AG04450 (cell line): Measurements from ENCODE around the gene ACTR3C. TPM values are rescaled to one million over a fixed set of nuclear protein-coding genes. Genes with fewer than 3 reads are reported as not detected.

Source experiments
- CTCF ChIA-PET: fragments of 300-600, 350-600 bp; formaldehyde crosslinking; extraction: SDS; loops from one replicate; lab custom pipeline; 2022; ENCODE audit warnings: antibody characterized with exemption, inconsistent platforms; lab: Charles Lee
- POLR2A ChIA-PET: fragments of 350-600 bp; formaldehyde crosslinking; extraction: SDS; loops from one replicate; lab custom pipeline; 2021; ENCODE audit warnings: antibody characterized with exemption, inconsistent platforms; lab: Yijun Ruan, JAX
- DNase-seq: peaks from one replicate; pipeline ENCODE4 v3.0.0-alpha.2; 2011; ENCODE audit warnings: low read depth, low spot score
- H3K27ac ChIP-seq: one replicate; pipeline ENCODE4 v1.5.1; 2012; ENCODE audit warnings: low read depth, low read length, control low read depth
- H3K27me3 ChIP-seq: one replicate; pipeline ENCODE4 v1.6.0; 2012; ENCODE audit warnings: low read length; ENCODE audit not compliant: control insufficient read depth, insufficient read depth
- H3K4me3 ChIP-seq: 2 replicates; pipeline ENCODE4 v1.5.1; 2011; ENCODE audit warnings: mild to moderate bottlenecking, low read depth, low read length, control low read depth
- H3K9me3 ChIP-seq: 2 replicates; pipeline ENCODE4 v1.5.1; 2012; ENCODE audit warnings: low read length; ENCODE audit not compliant: control insufficient read depth, insufficient read depth
- polyA plus RNA-seq: library from polyadenylated mRNA; depleted of rRNA; stranded (reverse); fragments of >200 nt; gene quantifications from 2 replicates; pipeline ENCODE4 v1.2.3, GENCODE V29; 2011
- TF ChIP-seq, protein P1 (sequence below): IDR thresholded peaks from 2 replicates; pipeline ENCODE4 v1.5.1; 2011; ENCODE audit warnings: low read depth, low read length, control low read depth, inconsistent platforms

The ACTR3C gene
- polyA plus RNA-seq, 1 experiment = 0.31 TPM

DNA sequence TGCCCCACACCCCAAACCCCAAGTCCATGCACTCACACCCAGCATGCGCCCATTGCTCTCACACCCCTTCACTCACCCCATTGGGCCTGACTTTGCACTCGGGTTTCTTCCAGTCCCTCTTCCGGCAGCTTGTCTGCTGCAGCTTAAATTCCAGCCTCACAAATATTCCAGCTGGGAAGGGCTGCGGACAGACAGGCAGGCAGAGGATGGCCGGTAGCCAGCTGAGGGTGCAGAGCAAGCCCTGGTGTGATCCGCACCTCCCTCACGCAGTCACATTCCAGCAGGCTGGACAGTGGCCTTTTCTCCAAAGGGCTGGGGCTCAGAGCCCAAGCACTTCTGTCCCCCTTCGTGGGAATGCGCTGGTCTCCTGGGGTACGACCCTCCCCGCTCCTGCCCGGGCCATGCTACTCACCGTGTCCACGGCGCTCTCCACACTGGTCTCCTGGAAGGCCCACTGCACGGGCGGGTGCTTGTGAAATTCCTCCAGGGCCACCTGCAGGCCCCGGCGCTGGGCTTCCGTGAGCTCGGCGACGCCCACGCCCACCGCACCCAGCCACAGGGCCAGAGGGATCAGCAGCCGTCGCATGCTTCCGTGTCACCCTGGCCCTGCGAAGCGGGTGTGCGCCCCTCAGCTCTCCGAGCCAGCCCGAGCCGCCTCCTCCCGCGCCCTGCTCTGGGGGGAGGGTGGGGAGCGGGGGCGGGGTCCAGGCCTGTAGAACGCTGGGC, 16.8 kb upstream of the ACTR3C start:
- DNase-seq = peak; percentile 21
- Histone ChIP-seq H3K9me3 (peaks cover 10% of the 10 kb centered on the region), H3K4me3 (peak overlapping the region; percentile 46), H3K27me3 (peaks cover 38% of the 10 kb centered on the region), H3K27ac (no peak overlapping the region)
- POLR2A ChIA-PET = interaction anchor here (1.1 kb wide), 1 partner anchor 65 kb away, joined by 3 read pairs; a partner anchor contains a TSS
- TF ChIP-seq, protein P1, sequence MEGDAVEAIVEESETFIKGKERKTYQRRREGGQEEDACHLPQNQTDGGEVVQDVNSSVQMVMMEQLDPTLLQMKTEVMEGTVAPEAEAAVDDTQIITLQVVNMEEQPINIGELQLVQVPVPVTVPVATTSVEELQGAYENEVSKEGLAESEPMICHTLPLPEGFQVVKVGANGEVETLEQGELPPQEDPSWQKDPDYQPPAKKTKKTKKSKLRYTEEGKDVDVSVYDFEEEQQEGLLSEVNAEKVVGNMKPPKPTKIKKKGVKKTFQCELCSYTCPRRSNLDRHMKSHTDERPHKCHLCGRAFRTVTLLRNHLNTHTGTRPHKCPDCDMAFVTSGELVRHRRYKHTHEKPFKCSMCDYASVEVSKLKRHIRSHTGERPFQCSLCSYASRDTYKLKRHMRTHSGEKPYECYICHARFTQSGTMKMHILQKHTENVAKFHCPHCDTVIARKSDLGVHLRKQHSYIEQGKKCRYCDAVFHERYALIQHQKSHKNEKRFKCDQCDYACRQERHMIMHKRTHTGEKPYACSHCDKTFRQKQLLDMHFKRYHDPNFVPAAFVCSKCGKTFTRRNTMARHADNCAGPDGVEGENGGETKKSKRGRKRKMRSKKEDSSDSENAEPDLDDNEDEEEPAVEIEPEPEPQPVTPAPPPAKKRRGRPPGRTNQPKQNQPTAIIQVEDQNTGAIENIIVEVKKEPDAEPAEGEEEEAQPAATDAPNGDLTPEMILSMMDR = 0 out of 2 replicates have a peak, but pooled peaks have one; percentile 7
- CTCF ChIA-PET = no interaction called here

DNA sequence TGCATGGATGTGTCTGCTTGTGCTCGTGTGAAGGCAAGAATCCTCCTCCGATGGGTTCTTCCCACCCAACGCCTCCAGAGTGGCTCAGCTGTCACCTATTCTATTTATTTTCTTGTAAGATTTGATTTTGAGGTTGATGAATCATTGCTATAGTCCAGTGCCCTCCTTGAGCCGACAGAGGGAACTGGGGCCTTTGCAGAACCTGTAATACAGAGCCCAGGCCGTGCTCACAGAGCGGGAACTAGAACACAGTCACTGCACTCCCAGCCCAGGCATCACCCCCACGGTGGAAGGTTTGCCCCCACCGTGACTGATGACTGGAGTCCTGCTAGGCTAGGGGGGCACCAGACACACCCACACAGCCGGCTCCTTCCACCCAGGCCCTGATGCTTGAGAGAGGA, 16.1 kb upstream of the ACTR3C start:
- ChIA-PET CTCF (no interaction called here), POLR2A (interaction anchor here (1.1 kb wide), 1 partner anchor 66 kb away, joined by 3 read pairs; a partner anchor contains a TSS)
- H3K9me3 ChIP-seq = peaks cover 6% of the 10 kb centered on the region
- TF ChIP-seq, protein P1 = no peak
- H3K27me3 ChIP-seq = peaks cover 35% of the 10 kb centered on the region
- H3K27ac ChIP-seq = no peak overlapping the region
- no peak for DNase-seq
- no peak overlapping the region for H3K4me3 ChIP-seq

DNA sequence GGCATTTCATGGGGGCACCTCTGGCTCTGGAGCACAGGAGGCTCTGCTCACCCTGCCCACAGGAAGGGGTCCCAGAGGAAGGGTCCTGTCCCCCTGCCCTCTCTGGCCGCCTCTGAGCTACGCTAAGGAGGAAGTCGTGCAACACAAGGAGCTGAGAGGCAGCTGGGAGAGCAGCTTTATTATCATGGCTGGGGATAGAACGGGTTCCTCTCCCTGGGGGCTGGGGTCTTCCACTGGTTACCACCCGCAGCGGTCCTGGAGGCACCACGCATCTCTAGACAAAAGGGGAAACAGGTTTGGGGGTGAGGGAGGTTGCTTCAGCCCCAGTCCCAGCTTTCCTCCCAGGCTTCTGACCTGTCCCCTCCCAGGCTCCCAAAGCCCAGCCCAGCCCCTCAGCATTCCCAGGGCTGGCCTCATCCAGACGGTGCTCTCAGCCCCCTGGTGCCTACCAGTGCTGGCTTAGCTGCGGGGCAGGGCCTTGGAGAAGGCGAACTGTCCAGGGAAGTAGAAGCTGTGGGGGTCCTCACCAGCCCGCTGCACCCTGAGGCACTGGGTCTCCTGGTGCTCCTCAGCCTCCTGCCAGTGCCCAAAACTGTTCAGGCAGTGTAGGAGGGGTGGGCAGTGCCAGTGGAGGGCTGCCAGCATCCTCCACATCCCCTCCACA, 15.0 kb upstream of the ACTR3C start:
- CTCF ChIA-PET = interaction anchor here (1.5 kb wide), 1 partner anchor 17 kb away, joined by 7 read pairs; no protein-coding TSS in a partner anchor
- no peaks in the 10 kb centered on the region; the same call in none of the 2 replicates for H3K9me3 ChIP-seq
- POLR2A ChIA-PET = no interaction called here
- TF ChIP-seq, protein P1 = no peak
- no peak overlapping the region for H3K27ac ChIP-seq
- H3K27me3 ChIP-seq = peaks cover 31% of the 10 kb centered on the region
- DNase-seq = no peak
- no peak overlapping the region for H3K4me3 ChIP-seq

DNA sequence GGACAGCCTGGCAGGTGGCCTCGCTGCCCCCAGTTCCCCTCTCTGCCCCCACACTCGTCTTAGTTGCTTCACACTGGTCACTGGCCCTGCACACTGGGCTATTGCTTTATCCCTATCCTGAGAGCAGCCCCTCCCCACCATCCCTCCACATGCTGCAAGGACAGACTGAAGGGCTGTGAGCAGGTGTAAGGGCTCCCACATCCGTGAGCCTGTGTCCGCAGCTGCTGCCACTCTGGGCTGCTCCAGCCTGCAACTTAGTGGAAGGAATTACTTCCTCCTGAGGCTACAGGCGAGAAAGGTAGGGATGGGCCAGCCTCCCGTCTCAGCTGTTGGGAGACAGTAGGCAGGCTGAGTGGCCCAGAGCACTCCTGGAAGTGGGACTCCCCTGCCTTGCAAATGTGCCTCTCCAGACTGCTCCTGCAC, 14.3 kb upstream of the ACTR3C start:
- H3K27me3 ChIP-seq = peaks cover 25% of the 10 kb centered on the region
- TF ChIP-seq, protein P1 = no peak
- H3K9me3 ChIP-seq = no peaks in the 10 kb centered on the region; the same call in 1 of the 2 replicates
- H3K27ac ChIP-seq = no peak overlapping the region
- CTCF ChIA-PET = interaction anchor here (1.5 kb wide), 1 partner anchor 18 kb away, joined by 7 read pairs; no protein-coding TSS in a partner anchor
- POLR2A ChIA-PET = no interaction called here
- no peak for DNase-seq
- H3K4me3 ChIP-seq = no peak overlapping the region

DNA sequence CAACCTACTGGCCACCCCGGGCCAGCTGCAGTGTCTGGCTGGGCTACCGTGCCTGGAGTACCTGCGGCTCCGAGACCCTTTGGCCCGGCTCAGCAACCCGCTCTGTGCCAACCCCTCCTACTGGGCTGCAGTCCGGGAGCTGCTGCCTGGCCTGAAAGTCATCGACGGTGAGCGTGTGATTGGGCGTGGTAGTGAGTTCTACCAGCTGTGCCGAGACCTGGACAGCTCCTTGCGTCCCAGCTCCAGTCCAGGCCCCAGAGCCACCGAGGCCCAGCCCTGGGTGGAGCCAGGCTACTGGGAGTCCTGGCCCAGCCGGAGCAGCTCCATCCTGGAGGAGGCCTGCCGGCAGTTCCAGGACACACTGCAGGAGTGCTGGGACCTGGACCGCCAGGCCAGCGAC, 13.8 kb upstream of the ACTR3C start:
- TF ChIP-seq, protein P1 = no peak
- H3K27me3 ChIP-seq = peaks cover 20% of the 10 kb centered on the region
- no peak for DNase-seq
- ChIA-PET CTCF (interaction anchor here (1.5 kb wide), 1 partner anchor 18 kb away, joined by 7 read pairs; no protein-coding TSS in a partner anchor), POLR2A (no interaction called here)
- H3K9me3 ChIP-seq = no peaks in the 10 kb centered on the region; the same call in 1 of the 2 replicates
- no peak overlapping the region for H3K27ac ChIP-seq
- no peak overlapping the region for H3K4me3 ChIP-seq
